ENCODE data around the gene AHCY.

DNA sequence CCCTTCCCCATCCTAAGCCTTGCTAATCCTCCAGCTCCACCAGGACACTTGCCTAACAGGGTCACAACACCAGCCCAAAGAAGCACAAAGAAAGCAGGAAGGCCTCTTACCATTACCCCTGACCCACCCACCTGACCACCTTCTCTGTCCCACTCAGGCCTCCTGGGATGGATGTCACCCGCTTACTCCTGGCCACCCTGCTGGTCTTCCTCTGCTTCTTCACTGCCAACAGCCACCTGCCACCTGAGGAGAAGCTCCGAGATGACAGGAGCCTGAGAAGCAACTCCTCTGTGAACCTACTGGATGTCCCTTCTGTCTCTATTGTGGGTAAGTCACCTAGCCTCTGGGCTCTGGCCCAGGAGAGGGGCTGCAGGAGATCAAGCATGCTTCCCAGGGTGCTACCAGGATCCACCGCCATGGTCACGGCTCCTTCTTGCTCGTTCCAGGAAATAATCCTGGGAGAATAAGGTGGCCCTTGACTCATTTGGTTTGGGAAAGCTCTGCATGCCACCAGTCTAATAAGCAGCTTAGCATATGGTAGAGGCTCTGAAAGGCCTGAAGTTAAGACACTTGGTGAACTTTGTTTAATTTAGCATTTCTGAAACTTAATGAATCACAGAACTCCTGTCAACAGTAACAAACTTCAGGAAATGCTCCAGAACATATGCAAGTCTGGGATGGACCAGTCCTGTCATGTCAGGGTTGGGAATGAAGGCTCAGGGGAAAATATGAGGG, 42.8 kb downstream of the AHCY start:
- TF ChIP-seq, protein P1, sequence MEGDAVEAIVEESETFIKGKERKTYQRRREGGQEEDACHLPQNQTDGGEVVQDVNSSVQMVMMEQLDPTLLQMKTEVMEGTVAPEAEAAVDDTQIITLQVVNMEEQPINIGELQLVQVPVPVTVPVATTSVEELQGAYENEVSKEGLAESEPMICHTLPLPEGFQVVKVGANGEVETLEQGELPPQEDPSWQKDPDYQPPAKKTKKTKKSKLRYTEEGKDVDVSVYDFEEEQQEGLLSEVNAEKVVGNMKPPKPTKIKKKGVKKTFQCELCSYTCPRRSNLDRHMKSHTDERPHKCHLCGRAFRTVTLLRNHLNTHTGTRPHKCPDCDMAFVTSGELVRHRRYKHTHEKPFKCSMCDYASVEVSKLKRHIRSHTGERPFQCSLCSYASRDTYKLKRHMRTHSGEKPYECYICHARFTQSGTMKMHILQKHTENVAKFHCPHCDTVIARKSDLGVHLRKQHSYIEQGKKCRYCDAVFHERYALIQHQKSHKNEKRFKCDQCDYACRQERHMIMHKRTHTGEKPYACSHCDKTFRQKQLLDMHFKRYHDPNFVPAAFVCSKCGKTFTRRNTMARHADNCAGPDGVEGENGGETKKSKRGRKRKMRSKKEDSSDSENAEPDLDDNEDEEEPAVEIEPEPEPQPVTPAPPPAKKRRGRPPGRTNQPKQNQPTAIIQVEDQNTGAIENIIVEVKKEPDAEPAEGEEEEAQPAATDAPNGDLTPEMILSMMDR (IDR thresholded peaks at IDR 0.05): no peak
- no peak for TF ChIP-seq POLR2A (IDR thresholded peaks at IDR 0.05)

Measured in uterus (tissue), 2 donors.